Activated T-helper 1 cell treated with anti-CD3 and anti-CD28 coated beads, Interleukin-2, amount 50 U/mL, for 16 hours (primary cell): ENCODE measurements around the gene RUNX3.
"Not testable (repeated sequence)": the region's sequence is repeated elsewhere in the genome, so short reads cannot be mapped to it uniquely, and the experiment has no call there.

Experiments used
- DNase-seq, 2 donors: peaks; one replicate each; pipeline ENCODE4 v3.0.0-alpha.2; 2020; ENCODE audit warnings: low read depth in 1 of 2, low spot score in 1 of 2

Gene RUNX3

DNA sequence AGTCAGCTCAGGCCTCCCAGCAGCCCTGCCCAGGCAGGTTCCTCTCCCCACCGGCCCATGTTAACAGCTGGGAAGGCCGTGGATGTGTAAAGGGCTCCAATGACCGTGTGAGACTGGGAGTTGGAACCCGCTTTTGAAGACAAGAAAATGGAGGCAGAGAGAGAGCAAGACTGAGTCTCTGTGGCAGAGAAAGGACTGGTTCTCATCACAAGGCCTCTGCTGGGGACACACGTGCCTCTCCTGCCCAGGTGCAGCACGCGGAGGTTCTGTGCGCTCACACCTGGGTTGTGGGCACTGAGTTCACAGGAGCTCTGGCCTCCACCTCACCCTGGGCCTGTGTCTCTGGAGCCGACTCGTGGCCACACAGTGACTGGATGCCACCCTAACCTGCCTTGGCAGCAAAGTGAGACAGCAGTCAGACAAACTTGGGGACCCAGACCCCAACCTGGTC, 27.0 kb downstream of the RUNX3 start:
- DNase-seq, result no peak

DNA sequence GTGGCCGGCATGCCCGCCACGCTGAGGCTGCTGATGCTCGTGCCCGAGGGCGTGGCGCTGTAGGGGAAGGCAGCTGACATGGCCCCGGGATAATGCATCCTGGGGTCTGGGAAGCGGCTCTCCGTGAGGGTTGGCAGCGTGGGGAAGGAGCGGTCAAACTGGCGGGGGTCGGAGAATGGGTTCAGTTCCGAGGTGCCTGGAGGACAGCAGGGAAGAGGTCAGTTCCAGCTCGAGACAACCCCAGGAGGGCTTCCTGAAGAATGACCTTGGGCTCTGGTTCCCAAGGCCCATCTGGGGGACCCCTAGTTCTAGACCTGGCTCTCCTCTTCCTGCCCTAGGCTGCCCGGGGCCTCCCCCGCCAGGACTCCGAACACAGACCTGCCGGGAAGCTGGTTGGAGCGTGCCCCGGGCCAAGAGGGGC, 27.6 kb downstream of the RUNX3 start:
- no peak for DNase-seq

DNA sequence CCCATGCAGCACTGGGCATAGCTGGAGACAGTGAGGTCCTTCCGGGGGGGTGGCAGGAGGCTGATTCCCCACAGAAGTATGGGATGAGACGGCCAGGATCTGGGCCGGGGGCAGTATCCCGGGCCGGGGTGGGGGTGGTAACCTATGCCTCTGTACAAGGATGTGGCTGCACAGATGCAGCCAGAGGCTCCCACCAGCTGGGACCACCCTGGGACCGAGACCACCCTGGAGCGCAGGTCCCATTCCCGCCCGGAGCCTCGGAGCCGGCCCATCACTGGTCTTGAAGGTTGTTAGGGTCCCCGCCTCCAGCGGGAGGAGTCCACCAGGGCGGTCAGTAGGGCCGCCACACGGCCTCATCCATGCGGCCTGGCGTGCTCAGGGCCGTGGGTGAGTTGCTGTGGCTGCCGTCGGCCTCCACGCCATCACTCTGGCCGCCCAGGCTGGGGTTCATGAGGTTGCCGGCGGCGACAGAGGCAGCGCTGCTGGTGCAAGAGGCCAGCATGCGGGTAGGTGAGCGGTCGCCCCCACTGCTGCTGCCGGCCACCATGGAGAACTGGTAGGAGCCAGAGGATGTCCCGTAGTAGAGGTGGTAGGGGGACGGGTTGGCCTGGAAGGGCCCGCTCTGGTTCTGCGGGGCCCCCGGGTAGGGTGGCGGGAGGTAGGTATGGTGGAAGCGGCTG, 28.1 kb downstream of the RUNX3 start:
- DNase-seq, result peak in 1 of 2 donors; percentile 1

DNA sequence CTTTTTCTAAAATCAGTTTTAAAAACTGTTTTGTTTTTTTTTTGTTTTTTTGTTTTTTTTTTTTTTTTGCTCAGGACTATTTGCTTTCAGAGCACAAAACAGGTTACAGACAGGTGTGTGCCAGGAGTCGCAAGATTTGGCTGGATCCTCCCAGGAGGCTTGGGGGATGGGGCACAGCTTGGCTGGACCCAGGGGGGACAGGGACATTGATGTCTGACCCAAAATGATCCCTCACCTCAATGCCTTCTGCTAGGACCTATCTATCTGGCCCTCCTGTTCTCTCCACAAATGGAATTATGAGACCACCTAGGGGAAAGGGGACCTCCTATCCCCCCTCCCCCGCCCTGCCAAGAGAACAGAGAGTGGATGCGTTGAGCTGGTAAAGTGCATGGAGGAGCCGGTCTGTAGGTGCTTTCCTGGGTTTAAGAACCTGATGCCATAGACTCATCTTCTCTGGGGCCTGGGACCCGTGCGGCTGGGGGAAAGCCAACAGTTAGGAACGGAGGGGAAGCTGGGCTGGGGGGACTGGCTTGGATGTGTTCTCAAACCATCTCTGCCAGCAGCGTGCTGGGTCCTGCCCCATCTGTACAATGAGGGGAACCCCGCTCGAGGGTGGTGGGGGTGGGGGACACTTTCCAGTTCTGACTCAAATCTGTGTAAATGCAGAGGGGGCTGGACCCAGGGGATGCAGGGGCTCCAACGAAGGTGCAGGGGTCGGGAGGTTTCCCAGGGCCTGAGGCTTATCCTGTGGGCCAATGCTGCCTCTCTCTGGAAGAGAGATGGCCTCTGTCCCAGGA, 28.9 kb downstream of the RUNX3 start:
- peak in 1 of 2 donors; percentile 3 for DNase-seq

DNA sequence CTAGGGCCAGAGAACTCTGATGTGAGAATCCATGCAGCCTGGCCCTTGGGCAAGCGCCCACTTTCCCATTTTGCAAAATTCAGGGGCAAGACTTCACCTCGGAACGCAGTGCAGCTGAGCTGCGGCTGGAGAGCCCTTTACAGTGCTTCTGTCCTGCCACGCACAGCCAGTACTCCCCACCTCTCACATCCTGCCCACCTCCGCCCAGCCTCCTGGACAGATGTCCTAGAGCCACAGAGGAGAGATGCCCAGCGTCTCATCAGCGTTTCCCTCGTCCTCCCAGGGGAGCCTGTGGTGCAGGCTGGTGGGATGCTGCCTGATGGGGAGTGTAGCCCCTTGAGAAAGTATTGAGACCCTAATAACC, 29.6 kb downstream of the RUNX3 start:
- no peak for DNase-seq

DNA sequence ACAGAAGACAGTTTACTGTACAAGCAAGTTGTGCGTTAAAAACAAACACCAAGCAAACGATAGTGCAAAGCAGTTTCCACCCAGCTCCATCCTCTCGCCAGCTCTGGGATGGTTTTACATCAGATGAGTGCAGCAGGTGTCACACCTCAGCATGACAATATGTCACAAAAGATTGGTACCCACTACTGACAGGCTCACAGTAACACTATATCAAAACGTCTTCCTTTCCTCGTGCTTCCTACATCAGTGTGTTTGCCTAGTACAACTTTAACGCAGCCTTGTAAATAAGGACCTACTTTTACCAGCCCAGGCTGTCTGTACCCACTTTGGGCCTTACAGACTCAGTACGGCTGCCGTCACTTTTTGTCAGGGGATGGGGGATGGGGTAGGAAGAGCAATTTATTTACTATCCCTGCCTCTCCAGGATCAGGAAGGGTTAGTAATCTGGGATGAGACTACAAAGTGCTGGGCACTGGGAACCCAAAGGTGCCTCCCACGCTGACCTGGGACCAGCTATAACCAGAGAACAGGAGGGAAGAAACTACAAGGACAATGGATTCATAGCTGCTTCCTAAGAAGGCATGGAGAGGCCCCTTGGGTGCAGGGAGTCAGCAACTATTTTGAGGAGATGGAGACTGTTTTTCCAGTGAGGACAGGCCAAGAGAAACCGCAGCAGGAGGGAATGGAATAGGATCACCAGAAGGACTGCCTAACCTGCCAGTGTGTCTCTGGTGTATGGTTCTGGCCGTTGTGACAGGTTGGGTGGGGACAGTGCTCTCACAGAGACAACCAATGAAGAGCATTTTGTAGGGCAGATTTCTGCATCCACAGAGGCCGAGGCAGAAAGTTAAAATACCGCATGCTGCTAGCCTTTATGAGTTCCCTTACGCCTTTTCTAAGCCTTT, 30.2 kb downstream of the RUNX3 start:
- DNase-seq, result no peak

DNA sequence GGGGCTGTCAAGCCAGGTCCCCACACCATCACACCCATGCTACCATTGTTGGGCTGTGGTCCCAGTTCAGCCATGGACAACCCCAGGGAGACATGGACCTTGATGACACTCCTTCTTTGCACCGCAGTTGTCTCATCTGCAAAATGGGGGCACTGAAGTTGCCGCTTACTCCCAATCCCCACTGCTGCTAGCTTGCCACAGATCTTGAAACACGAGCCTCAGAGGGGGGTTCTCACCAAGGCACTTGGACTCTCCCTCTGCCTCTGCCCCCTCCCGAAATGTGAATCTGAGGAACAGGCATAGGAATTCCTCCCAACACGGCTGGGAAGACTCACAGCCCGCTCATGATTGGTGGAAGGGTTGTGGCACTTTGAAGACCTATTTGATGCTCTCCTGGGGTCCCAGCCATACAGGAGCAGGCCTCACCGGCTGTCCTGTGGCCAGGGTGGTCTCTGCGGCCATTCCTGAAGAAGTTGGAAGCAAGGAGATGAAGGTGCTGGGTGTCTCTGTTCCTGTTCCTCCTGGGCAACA, 31.1 kb downstream of the RUNX3 start:
- peak in 1 of 2 donors; percentile 3 for DNase-seq

DNA sequence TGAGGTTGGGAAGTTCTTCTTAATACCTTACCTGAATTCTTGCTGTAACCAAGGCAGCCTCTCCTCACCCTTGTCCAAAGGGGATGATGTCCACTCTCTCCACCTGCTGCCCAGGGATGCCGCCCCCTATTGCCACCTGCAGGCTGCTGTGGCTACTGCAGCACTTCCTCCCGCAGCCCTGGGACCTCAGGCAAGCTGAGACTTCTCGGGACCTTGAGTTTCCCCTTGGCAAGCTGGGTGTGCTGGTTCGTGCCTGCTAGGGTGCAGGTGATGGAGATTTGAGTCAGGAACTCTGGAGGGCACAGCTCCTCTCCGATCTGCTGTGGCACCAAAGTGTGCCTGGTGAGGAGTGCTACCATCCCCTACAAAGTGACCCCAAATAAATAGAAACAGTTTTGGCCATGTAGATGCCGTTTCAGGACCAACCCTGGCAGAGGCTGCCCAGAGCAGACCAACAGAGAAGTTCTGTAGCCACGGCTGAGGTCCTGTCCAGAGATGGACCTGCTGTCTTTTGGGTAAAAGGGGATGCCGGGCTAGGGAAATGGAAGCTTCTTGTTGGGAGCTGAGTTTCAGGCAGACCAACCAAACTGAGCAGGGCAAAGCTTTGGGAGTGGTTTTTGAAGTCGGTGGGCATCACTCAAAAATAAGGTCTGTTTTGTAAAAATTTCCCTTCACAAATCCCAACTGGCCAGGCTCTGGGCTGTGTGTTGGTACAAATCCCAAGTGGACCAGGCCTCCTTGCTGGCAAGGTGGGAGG, 31.7 kb downstream of the RUNX3 start:
- DNase-seq, result no peak

DNA sequence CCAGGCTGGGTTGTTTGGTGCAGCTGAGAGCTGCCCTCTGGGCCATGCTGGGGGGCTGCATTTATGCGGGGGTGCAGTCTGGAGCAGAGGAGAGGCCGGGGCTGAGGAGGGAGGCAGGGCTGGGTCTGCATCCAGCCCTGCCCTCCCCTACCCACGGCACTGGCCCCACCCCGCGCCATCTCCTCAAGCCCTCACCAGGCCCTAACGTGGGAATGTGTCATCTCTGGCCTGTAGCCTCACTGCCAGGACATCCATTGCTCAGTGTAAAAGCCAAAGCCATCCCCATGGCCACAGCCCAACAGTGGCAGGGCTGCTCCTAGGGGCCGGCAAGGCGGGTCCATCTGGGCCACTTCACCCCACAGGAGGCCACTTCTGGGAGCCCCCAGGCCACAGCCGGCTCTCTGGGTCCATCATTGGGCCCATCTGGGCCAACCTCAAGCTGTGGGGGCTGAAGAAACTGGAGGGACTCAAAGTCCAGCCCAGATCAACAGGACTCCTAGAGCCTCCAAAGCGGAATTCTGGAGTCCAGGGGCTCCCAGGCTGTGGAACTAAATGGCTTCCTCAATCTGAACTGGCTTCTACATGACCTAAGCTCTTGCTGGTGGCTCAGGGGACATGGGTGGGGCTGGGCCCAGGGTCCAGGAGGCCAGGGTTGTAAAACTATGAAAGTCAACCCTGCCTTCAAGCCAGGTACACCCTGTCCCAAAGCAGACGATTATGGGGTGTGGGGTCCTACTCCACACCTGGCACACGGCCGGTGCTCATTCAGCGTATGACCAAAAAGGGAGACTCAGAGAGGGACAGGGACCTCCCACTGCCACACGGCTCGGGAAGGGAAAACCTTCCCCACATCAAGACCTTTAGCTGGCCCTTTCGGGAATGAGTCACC, 32.6 kb downstream of the RUNX3 start:
- DNase-seq, result peak in 1 of 2 donors; percentile 2

DNA sequence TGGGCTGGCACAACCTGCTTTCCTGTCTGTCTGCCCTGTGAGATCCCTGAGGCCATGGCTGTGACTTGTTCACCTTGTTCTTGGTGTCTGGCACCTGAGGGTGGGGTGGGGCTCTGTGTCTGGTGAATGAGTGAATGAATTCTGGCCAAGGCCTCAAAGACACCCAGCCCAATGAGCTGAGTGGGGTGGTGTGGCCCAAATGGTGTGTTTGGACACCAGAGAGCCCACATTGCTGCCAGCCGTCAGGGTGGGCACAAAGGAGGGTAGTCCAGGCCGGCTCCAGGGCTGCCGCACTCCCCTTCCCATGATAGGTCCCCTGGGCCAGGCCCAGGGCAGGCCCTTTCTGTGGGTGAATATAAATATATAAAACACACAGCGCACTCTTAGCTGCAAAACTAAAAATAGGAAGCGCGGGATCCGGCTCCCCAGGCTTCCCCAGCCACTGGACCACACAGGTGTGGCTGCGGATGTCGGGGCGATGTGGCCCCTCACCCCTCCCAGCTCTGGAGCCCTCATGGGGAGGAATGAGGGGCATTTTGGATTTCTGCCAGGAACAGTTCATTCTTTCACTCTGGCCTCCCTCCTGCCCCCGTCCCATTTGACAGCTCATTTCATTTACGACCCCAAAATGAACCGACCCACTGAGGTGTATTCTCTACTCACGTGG, 33.3 kb downstream of the RUNX3 start:
- DNase-seq, result no peak

DNA sequence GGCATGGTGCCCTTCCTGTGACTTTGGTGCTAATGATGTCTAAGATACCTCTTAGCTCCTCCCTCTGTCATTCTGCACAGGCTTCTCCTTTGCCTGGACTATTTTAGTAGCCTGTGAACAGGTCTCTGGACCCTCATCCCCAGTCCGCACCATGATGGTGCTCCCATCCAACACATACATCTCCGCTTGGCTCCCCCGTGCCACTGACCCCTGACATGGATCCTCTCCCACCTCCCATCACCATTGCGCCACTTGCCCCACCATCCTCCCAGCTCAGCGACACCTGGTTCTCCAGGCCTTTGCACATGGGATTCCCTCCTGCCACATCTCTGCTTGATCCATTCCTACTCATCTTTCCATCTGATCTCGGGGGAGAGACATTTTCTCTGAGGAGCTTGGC, 33.9 kb downstream of the RUNX3 start:
- DNase-seq, result no peak

DNA sequence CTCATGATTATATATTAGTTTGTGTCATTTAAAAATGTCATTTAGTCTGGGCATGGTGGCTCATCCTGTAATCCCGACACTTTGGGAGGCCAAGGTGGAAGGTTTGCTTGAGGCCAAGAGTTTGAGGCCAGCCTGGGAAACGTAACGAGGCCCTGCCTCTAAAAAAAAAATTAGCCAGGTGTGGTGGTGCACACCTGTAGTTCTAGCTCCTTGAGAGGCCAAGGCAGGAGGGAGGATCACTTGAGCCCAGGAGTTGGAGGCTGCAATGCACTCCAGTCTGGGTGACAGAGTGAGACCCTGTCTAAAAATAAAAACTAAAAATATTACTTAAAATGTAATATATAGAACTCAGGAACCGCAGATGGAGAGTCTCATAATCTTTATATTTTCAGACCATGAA, 34.6 kb downstream of the RUNX3 start:
- DNase-seq, result no peak

DNA sequence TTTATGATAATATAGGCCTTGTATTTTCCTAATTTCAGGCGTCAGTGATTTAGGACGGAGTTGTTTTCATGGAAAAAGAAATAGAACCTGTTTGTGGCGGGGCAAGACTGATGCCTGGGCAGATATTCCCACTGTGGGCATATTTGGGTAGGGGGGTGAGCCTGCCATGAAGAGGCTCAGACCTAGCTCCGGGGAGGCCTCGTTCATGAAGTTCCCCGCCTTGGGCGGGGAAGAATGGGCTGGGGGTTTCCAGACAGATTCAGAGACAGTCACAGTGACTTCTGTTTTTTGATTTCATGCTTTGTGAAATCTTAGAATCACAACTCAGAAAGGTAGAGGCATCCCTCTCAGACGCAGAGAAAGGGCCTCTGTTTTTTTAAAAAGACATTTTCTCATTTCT, 36.1 kb downstream of the RUNX3 start:
- DNase-seq, result no peak

DNA sequence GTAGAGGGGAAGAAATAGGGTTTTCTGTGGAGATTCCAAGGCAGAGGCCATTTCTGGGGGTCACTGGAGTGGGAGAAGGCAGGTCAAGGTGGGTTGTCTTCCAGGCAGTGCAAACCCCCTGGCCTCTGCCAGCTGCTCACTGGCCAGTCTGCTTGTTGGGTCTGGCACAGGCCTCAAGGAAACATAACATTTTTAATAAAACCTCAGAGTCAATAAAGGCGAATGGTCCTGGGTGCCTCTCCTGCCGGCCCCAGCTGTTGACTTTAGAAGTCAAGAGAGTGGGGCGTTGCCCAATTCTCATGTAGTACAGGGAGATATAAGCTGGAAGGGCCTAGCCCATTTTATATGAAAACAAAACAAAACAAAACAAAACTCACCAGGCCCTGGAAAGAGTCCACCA, 36.6 kb downstream of the RUNX3 start:
- DNase-seq, result no peak

DNA sequence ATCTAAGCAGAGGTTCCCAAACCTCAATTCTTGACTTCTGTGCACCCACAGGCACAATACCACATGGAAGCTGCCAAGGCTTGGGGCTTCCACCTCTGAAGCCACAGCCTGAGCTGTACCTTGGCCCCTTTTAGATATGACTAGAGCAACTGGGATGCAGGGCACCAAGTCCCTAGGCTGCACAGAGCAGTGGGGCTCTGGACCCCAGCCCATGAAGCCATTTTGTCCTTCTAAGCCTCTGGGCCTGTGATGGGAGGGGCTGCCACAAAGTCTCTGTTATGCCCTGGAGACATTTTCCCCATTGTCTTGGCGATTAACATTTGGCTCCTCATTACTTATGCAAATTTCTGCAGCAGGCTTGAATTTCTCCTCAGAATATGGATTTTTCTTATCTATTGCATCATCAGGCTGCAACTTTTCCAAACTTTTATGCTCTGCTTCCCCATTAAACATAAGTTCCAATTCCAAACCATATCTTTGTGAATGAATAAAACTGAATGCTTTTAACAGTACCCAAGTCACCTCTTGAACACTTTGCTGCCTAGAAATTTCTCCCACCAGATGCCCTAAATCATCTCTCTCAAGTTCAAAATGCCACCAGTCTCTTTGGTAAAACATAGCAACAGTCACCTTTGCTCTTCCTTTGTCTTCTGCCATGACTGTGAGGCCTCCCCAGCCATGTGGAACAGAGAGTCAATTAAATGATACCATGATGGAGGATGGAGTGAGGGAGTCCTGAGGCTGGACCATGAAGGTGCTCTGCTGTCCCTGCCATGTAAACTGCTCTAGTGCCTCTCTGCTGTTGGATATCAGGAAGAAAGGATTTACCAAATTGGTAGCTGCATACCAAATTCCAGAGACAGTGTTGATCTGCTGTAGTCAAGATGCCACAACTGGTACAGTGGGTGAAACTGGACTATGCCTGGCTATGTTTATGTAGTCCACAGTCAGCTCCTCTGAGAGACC, 37.6 kb downstream of the RUNX3 start:
- no peak for DNase-seq

DNA sequence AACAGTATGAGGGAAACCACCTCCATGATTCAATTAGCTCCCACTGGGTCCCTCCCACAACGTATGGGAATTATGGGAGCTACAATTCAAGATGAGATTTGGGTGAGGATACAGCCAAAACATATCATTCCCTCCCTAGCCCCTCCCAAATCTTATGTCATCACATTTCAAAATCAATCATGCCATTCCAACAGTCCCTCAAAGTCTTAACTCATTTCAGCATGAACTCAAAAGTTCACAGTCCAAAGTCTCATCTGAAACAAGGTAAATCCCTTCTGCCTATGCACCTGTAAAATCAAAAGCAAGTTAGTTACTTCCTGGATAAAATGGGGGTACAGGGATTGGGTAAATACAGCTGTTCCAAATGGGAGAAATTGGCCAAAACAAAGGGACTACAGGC, 38.7 kb downstream of the RUNX3 start:
- not testable (repeated sequence) for DNase-seq

DNA sequence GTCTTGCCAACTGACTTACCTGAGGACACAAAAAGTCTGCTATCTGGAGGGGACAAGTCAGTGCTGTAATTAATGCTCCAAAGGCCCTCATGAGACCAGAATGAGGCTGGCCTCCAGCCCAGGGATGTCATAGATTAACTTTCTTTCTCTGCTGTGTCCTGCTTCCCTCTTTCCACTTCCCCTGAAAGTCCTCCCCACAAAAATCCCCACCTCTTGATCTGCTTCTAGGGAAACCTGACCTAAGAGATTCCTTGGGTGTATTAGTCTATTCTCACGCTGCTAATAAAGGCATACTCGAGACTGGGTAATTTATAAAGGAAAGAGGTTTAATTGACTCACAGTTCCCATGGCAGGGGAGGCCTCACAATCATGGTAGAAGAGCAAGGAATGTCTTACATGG, 39.2 kb downstream of the RUNX3 start:
- DNase-seq, result no peak
